Panc1 (cell line): ENCODE results near the gene PLXNC1. TPM values are rescaled to one million over a fixed set of nuclear protein-coding genes. Genes with fewer than 3 reads are reported as not detected.

ENCODE experiments used
- ATAC-seq: fragments of 200-7000 bp; cut with Tn5 transposase; 2 replicates; pipeline ENCODE4 v1.9.1; 2020; ENCODE audit warnings: mild to moderate bottlenecking, moderate library complexity
- BruUV-seq: library from RNA; stranded (reverse); fragments of 400-500 nt; replicated peaks from 2 replicates; lab custom pipeline; 2021; lab: Mats Ljungman, UMichigan
- CTCF ChIA-PET: fragments of 300-600 bp; sonication (Branson Sonifier 250); formaldehyde crosslinking; loops from one replicate; lab custom pipeline; 2022; ENCODE audit warnings: antibody characterized with exemption; lab: Charles Lee
- POLR2A ChIA-PET: fragments of 300-600 bp; sonication (Branson Sonifier 250); formaldehyde crosslinking; loops from one replicate; lab custom pipeline; 2022; ENCODE audit warnings: antibody characterized with exemption; lab: Charles Lee
- DNase-seq: peaks from one replicate; pipeline ENCODE4 v3.0.0-alpha.2; 2010; ENCODE audit warnings: low read depth, low spot score
- H3K27ac ChIP-seq: 2 replicates; pipeline ENCODE4 v1.5.1; 2011; ENCODE audit warnings: mild to moderate bottlenecking, low read length, inconsistent platforms
- H3K27me3 ChIP-seq: fragments of 200-500 bp; sonication (Bioruptor generic); 2 replicates; pipeline ENCODE4 v1.6.0; 2014; ENCODE audit warnings: low read length, inconsistent platforms; ENCODE audit not compliant: control insufficient read depth, insufficient read depth
- H3K36me3 ChIP-seq: fragments of 200-500 bp; sonication (Bioruptor generic); 2 replicates; pipeline ENCODE4 v1.5.1; 2014; ENCODE audit warnings: inconsistent platforms, mild to moderate bottlenecking, low read length, moderate library complexity; ENCODE audit not compliant: control insufficient read depth, insufficient read depth
- H3K4me1 ChIP-seq: 2 replicates; pipeline ENCODE4 v1.5.1; 2011; ENCODE audit warnings: inconsistent platforms, mild to moderate bottlenecking, low read length, moderate library complexity; ENCODE audit not compliant: control insufficient read depth, insufficient read depth
- H3K4me3 ChIP-seq, 2 experiments: 2 replicates each; pipeline ENCODE4 v1.5.1; 2011 to 2012; ENCODE audit warnings: low read depth in 2 of 2, low read length in 2 of 2, mild to moderate bottlenecking in 2 of 2, inconsistent platforms in 1 of 2, moderate library complexity in 1 of 2
- H3K9me3 ChIP-seq: fragments of 200-500 bp; sonication (Bioruptor generic); 2 replicates; pipeline ENCODE4 v1.5.1; 2014; ENCODE audit warnings: low read depth, mild to moderate bottlenecking, inconsistent platforms, low read length, moderate library complexity; ENCODE audit not compliant: control insufficient read depth, insufficient read depth
- CTCF ChIP-seq: fragments of 450-650 bp; IDR thresholded peaks from 2 replicates; pipeline ENCODE4 v1.5.1; 2017; ENCODE audit warnings: mild to moderate bottlenecking
- POLR2AphosphoS5 ChIP-seq: IDR thresholded peaks from 2 replicates; pipeline ENCODE4 v1.6.1; 2012; ENCODE audit warnings: mild to moderate bottlenecking, low read depth, low read length, moderate library complexity
- REST ChIP-seq, 2 experiments: IDR thresholded peaks; 2 replicates each; pipeline ENCODE4 v1.6.1; 2011 to 2012; ENCODE audit warnings: low read depth in 2 of 2, control low read depth in 1 of 2, low read length in 1 of 2, mild to moderate bottlenecking in 1 of 2, moderate library complexity in 1 of 2; ENCODE audit not compliant: insufficient read depth in 1 of 2
- SIN3A ChIP-seq: IDR thresholded peaks from 2 replicates; pipeline ENCODE4 v1.6.1; 2012; ENCODE audit warnings: low read depth, mild to moderate bottlenecking, low read length, moderate library complexity, borderline replicate concordance; ENCODE audit not compliant: insufficient read depth
- TCF7L2 ChIP-seq: IDR thresholded peaks from 2 replicates; pipeline ENCODE4 v1.6.1; 2011; ENCODE audit warnings: mild to moderate bottlenecking, low read depth, low read length, inconsistent platforms
- in situ Hi-C: cut with HindIII; loops from 2 replicates; pipeline ENCODE4 v1.10.0; 2016; ENCODE audit warnings: low sequenced_read_pairs, low pct_unique_long_range_greater_than_20kb
- intact Hi-C: fragments of 100-400 bp; cut with micrococcal nuclease; formaldehyde crosslinking; loops from one replicate; pipeline ENCODE4 v1.10.0; 2022; ENCODE audit not compliant: unreplicated experiment
- total RNA-seq: library from RNA; stranded (reverse); gene quantifications from one replicate; pipeline ENCODE4 v1.2.1, GENCODE V29; 2021; ENCODE audit not compliant: unreplicated experiment

The PLXNC1 gene
- total RNA-seq, 1 experiment from 2014 or later, result 0.57 TPM

GRCh38 chr12:94198872-94199271, 50.5 kb downstream of the PLXNC1 start:
- ChIA-PET CTCF (no interaction called here), POLR2A (no interaction called here)
- no peak overlapping the region for H3K27ac ChIP-seq
- no peaks in the 10 kb centered on the region for H3K9me3 ChIP-seq
- intact Hi-C loops, result no loop called here
- H3K4me1 ChIP-seq, result no peaks in the 10 kb centered on the region
- H3K36me3 ChIP-seq, result no peaks in the 10 kb centered on the region
- TF ChIP-seq SIN3A (no peak), CTCF (0 out of 2 replicates have a peak, but pooled peaks have one; percentile 11)
- no peak overlapping the region for H3K4me3 ChIP-seq
- DNase-seq (no peak), ATAC-seq (no peak)
- BruUV-seq, result no TSS peak
- H3K27me3 ChIP-seq, result no peaks in the 10 kb centered on the region; the same call in 1 of the 2 replicates
- in situ Hi-C loops, result no loop called here

- TF ChIP-seq TCF7L2 (no peak), SIN3A (no peak)
- intact Hi-C loops (no loop called here), in situ Hi-C loops (no loop called here)
- BruUV-seq, result no TSS peak
- H3K27ac ChIP-seq, result no peak overlapping the region
- no peaks in the 10 kb centered on the region for H3K9me3 ChIP-seq
- no peaks in the 10 kb centered on the region for H3K36me3 ChIP-seq
- H3K4me3 ChIP-seq, result no peak overlapping the region
- CTCF ChIA-PET, result no interaction called here
- H3K27me3 ChIP-seq, result no peaks in the 10 kb centered on the region; the same call in 1 of the 2 replicates
- POLR2A ChIA-PET, result no interaction called here
- ATAC-seq (no peak), DNase-seq (no peak)
- H3K4me1 ChIP-seq, result no peaks in the 10 kb centered on the region
Observed at GRCh38 chr12:94200069-94200468, 51.7 kb downstream of the PLXNC1 start.

- BruUV-seq, result no TSS peak
- H3K36me3 ChIP-seq, result no peaks in the 10 kb centered on the region
- ATAC-seq, result no peak
Observed at GRCh38 chr12:94200695-94201094, 52.3 kb downstream of the PLXNC1 start.

More at GRCh38 chr12:94200695-94201094, 52.3 kb downstream of the PLXNC1 start:
- ChIA-PET CTCF (no interaction called here), POLR2A (no interaction called here)
- intact Hi-C loops, result no loop called here
- Histone ChIP-seq H3K9me3 (no peaks in the 10 kb centered on the region), H3K4me1 (no peaks in the 10 kb centered on the region), H3K27me3 (no peaks in the 10 kb centered on the region; the same call in 1 of the 2 replicates), H3K4me3 (no peak overlapping the region), H3K27ac (no peak overlapping the region)
- no peak for TF ChIP-seq CTCF
- no peak for TF ChIP-seq TCF7L2
- TF ChIP-seq POLR2AphosphoS5, result no peak
- TF ChIP-seq SIN3A, result no peak
- no peak for TF ChIP-seq REST (IDR thresholded peaks at IDR 0.05; ENCODE audit: insufficient read depth in 1 of 2, low read depth in 2 of 2, low read length in 1 of 2)
- in situ Hi-C loops, result no loop called here
- DNase-seq, result no peak
